HUES64 (cell line): ENCODE results near the gene LCE2C. TPM values are rescaled to one million over a fixed set of nuclear protein-coding genes. Genes with fewer than 3 reads are reported as not detected.
"Not testable (repeated sequence)": the region's sequence is repeated elsewhere in the genome, so short reads cannot be mapped to it uniquely, and the experiment has no call there.

Experiments used
- H3K27ac ChIP-seq: 2 replicates; pipeline ENCODE4 v1.7.0; 2013; ENCODE audit warnings: low read depth, low read length, inconsistent platforms
- H3K27me3 ChIP-seq: 2 replicates; pipeline ENCODE4 v1.6.1; 2013; ENCODE audit warnings: mild to moderate bottlenecking, low read length; ENCODE audit not compliant: insufficient read depth
- H3K36me3 ChIP-seq: 2 replicates; pipeline ENCODE4 v1.6.1; 2013; ENCODE audit warnings: mild to moderate bottlenecking, low read length; ENCODE audit not compliant: insufficient read depth
- H3K4me1 ChIP-seq: 2 replicates; pipeline ENCODE4 v1.6.1; 2013; ENCODE audit warnings: mild to moderate bottlenecking, low read length, moderate library complexity; ENCODE audit not compliant: insufficient read depth
- H3K4me3 ChIP-seq: 2 replicates; pipeline ENCODE4 v1.5.1; 2013; ENCODE audit warnings: mild to moderate bottlenecking, low read length, moderate library complexity
- H3K9ac ChIP-seq: 2 replicates; pipeline ENCODE4 v1.6.1; 2013; ENCODE audit warnings: mild to moderate bottlenecking, low read depth, low read length
- H3K9me3 ChIP-seq: 2 replicates; pipeline ENCODE4 v1.6.1; 2013; ENCODE audit warnings: low read depth, low read length; ENCODE audit not compliant: insufficient read depth
- WGBS: fragments of 150-250, 120-280 bp; methylation state at CpG from one replicate; pipeline ENCODE4 v1.1.7; 2013; ENCODE audit warnings: missing lambda C conversion rate; 5-methylcytosine and 5-hydroxymethylcytosine counted together
- polyA plus RNA-seq, 2 experiments: library from polyadenylated mRNA; stranded (reverse); fragments of 50-300 nt; gene quantifications; one replicate each; pipeline ENCODE4 v1.2.3, GENCODE V29; 2013

The LCE2C gene, protein sequence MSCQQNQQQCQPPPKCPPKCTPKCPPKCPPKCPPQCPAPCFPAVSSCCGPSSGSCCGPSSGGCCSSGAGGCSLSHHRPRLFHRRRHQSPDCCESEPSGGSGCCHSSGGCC
- polyA plus RNA-seq (2013, experiment 1 of 2) = not detected
- not detected for polyA plus RNA-seq (2013, experiment 2 of 2)

DNA sequence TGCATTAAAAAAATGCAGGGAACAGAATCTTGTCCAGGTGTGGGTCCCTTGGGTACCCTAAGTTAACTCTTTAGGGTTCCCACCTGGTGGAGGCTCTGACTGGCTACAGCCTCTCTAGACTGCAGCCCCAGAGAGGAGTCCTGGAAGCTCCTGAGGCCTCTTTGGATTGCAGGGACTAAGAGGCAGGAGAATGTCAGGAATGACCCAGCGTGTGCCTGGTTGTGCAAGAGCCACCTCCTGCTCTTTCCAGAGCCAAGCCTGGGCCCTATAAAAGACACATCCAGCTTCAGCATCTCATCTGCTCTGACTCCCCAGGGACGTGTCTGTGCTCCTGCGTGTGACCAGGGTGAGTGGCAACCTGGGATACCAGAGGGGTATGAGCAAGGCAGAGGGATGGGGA is at the start of gene LCE2C:
LCE2C (plus strand) TSS at position 297 of the 400 bp plus-strand sequence. CDS start 737 bp downstream, outside the sequence.
- H3K9ac ChIP-seq, H3K4me1 ChIP-seq, H3K27ac ChIP-seq, H3K27me3 ChIP-seq, H3K4me3 ChIP-seq, H3K36me3 ChIP-seq: not testable (repeated sequence)
- WGBS = 65% methylated on average over 2 of the region's 3 CpGs
- H3K9me3 ChIP-seq = peaks cover 91% of the 10 kb centered on the region

DNA sequence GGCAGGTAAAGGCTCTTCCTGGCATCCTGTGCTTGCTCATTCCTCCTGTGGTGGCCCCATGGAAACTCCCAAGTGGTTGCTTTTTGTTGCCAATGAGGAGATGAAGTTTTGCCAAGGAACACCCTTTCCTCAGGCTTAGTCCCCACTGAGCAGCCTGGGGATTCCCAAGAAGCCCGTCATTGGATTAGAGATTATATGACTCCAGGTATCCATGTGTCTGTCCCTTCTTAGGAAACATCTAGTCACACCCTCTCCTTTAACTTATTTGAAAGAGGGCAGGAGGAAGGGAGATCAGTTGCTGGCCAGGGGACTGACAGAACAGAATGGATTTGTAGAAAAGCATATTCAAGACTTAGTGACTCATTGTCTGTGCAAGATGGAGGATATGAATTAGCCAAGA is 48.3 kb upstream of the LCE2C start:
- WGBS = 57% methylated on average over 1 of the region's 1 CpG
- Histone ChIP-seq H3K9me3 (peaks cover 95% of the 10 kb centered on the region), H3K9ac (no peak overlapping the region)

DNA sequence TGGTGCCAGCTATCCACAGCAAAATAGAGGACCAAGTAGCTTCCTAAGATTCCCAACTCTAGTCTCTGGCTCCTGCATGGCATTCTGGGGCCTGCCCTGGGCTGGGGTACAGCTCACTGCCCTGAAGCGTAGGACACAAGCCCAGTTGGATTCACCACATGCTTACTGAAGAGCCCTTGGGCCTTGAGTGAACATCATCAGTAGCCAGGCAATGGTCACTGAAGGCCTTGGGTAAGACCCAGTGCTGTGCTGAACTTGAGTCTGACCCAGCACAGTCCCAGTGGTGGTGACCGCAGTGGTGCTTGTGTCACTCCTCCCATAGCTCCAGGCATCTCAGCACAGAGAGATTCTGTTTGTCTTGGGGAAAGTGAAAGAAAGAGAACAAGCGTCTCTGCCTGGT is 44.5 kb upstream of the LCE2C start:
- WGBS = 92% methylated on average over 3 of the region's 3 CpGs
- H3K9me3 ChIP-seq = peaks cover 86% of the 10 kb centered on the region

More for the DNA sequence above, 48.3 kb upstream of the LCE2C start:
- no peaks in the 10 kb centered on the region for H3K4me1 ChIP-seq
- no peaks in the 10 kb centered on the region for H3K36me3 ChIP-seq
- H3K4me3 ChIP-seq = no peak overlapping the region
- no peak overlapping the region for H3K27ac ChIP-seq
- no peaks in the 10 kb centered on the region for H3K27me3 ChIP-seq

DNA sequence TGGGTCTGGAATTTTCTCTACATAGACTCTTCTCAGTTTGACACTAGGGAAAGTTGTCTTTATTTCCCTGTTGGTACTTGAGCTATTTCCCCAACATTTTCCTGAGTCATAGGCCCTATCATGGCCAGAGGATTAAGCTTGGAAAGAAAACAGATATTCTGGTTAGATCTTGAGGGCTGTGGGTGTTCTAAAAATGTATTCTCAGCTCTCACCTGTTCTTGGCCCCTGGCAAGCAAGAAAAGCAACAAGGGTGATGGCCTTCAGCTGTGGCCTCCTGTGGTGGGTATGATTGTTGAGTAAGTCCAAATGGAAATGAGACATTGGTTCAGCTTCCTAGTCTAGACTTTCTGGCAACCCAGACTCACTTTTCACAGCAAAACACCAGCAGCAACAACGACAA is 34.7 kb upstream of the LCE2C start:
- Histone ChIP-seq H3K9ac (no peak overlapping the region), H3K27me3 (no peaks in the 10 kb centered on the region), H3K36me3 (no peaks in the 10 kb centered on the region), H3K4me1 (no peaks in the 10 kb centered on the region), H3K9me3 (peaks cover 92% of the 10 kb centered on the region), H3K27ac (no peak overlapping the region), H3K4me3 (no peak overlapping the region; the same call in 1 of the 2 replicates)
- 42% methylated on average over 1 of the region's 1 CpG for WGBS

More for the DNA sequence above, 44.5 kb upstream of the LCE2C start:
- Histone ChIP-seq H3K27me3 (no peaks in the 10 kb centered on the region), H3K9ac (no peak overlapping the region), H3K36me3 (no peaks in the 10 kb centered on the region), H3K27ac (no peak overlapping the region), H3K4me3 (no peak overlapping the region), H3K4me1 (no peaks in the 10 kb centered on the region)

DNA sequence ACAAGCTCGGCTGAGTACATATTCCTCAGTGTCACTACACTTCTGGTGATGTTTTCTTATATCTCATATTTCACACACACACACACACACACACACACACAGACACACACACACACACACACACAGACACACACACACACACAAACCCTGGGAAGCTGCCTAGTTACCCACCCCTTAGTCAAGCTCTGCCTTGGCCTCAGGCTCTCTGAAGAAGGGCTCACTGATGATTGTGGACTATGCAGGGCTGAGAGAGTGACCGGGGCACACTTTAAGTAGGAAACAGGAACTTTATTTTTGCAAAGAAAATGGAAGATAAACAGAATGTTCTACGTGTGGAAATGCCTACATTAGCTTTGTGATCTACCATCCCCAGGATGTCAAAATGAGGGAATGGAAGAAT is 31.1 kb upstream of the LCE2C start:
- Histone ChIP-seq H3K27me3 (no peaks in the 10 kb centered on the region), H3K27ac (no peak overlapping the region), H3K4me1 (no peaks in the 10 kb centered on the region), H3K9ac (no peak overlapping the region), H3K36me3 (no peaks in the 10 kb centered on the region), H3K9me3 (peaks cover 97% of the 10 kb centered on the region), H3K4me3 (no peak overlapping the region)
- 69% methylated on average over 3 of the region's 3 CpGs for WGBS

DNA sequence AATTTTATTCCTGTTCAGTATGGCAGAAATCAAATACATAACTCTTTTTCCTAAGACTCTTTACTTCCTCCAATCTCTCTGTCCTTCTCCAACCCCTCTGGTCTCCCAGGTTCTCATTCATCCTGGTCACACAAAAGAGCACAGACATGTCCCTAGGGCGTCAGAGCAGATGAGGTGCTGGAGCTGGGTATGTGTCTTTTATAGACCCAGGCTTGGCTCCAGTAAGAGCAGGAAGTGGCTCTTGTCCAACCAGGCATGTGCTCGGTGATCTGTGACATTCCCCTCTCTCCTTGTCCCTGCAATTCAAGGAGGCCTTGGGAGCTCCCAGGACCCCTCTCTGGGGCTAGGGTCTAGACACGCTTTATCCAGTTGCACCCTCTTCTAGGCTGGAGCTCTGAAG is 29.9 kb upstream of the LCE2C start:
- H3K9ac ChIP-seq = no peak overlapping the region
- H3K9me3 ChIP-seq = peaks cover 96% of the 10 kb centered on the region
- no peaks in the 10 kb centered on the region for H3K4me1 ChIP-seq
- H3K27ac ChIP-seq = no peak overlapping the region
- H3K36me3 ChIP-seq = no peaks in the 10 kb centered on the region
- no peaks in the 10 kb centered on the region for H3K27me3 ChIP-seq
- 85% methylated on average over 3 of the region's 3 CpGs for WGBS
- H3K4me3 ChIP-seq = no peak overlapping the region

DNA sequence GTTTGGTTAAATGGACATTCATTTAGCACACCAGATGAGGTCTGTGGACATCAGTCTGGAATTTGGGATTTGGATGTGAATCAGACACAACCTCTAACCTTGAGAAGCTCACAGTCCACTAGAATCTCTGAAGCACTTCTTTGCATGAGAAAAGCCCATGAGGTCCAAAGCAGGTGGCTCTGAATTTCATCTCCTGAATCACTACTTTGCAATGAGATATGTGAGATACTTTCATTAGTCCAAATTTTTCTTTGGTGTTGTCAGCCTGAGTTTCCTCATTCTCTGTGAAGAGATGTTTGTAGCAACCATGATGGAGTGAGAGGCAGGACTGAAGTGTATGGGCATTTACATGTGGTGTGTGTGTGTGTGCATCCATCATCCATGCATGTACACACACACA is 28.4 kb upstream of the LCE2C start:
- Histone ChIP-seq H3K9ac (no peak overlapping the region), H3K4me1 (no peaks in the 10 kb centered on the region), H3K36me3 (no peaks in the 10 kb centered on the region), H3K27me3 (no peaks in the 10 kb centered on the region), H3K9me3 (peaks cover 96% of the 10 kb centered on the region), H3K4me3 (no peak overlapping the region), H3K27ac (no peak overlapping the region)

DNA sequence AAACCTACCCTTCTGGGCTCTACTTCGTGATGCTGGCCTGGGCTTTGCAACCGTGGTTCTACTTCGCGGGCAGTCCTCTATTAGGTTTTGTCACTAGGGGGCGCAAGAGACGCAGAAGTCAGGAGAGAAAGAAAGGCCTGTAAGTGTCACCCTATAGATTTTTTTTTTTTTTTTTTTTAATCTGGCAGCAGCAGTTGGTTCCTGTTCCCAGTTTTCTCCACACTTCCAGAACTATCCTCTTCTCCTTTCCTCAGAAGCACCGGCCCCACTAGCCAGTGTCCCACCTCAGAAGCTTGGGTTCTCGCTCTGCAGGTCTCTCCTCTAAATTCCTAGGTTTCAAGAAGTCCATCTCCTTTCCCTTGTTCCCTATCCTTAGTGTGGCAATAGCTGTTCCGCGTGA is 21.0 kb upstream of the LCE2C start:
- Histone ChIP-seq H3K4me3 (no peak overlapping the region), H3K27ac (no peak overlapping the region), H3K9me3 (peaks cover 91% of the 10 kb centered on the region), H3K4me1 (no peaks in the 10 kb centered on the region), H3K27me3 (no peaks in the 10 kb centered on the region), H3K36me3 (no peaks in the 10 kb centered on the region), H3K9ac (no peak overlapping the region)
- 60% methylated on average over 8 of the region's 10 CpGs for WGBS

DNA sequence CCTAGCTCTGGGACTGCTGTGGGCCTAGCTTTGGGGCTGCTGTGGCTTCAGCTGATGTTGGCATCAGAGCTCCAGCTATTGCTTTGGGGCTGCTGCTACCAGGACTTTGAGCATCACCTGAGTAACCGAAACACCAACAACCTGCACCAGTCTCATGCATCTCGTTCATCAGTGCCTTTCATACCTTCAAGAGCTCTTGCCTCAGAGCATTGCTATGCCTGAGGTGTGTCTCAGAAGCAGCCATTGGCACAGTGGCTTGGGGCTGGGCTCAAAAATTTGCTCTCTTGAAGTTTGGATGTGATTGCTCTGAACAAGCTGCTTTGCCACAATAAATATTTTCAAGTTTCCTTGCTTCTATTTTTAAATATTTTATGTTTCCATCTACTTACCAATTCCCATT is 18.6 kb upstream of the LCE2C start:
- Histone ChIP-seq H3K4me3 (no peak overlapping the region), H3K4me1 (no peaks in the 10 kb centered on the region), H3K9me3 (peaks cover 91% of the 10 kb centered on the region), H3K27me3 (no peaks in the 10 kb centered on the region), H3K27ac (no peak overlapping the region), H3K9ac (no peak overlapping the region), H3K36me3 (no peaks in the 10 kb centered on the region)
- 78% methylated on average over 2 of the region's 2 CpGs for WGBS

DNA sequence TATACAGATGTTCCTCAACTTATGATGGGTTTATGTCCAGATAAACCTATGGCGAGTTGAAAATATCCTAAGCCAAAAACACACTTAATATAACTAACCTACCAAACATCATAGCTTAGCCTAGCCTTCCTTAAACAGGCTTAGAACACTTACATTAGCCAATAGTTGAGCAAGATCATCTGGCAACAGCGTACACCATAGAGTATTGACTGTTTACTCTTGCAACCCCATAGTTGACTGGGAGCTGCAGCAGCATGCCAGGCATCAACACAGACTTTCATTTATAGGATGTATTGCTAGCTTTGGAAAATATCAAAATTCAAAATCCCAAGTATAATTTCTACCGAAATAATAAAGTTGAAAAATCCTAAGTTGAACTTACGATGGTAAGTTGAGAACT is 17.4 kb upstream of the LCE2C start:
- no peak overlapping the region for H3K9ac ChIP-seq
- H3K27me3 ChIP-seq = no peaks in the 10 kb centered on the region
- WGBS = 84% methylated on average over 2 of the region's 4 CpGs
- H3K27ac ChIP-seq = no peak overlapping the region
- peaks cover 86% of the 10 kb centered on the region for H3K9me3 ChIP-seq
- no peak overlapping the region for H3K4me3 ChIP-seq
- no peaks in the 10 kb centered on the region for H3K4me1 ChIP-seq
- H3K36me3 ChIP-seq = no peaks in the 10 kb centered on the region

DNA sequence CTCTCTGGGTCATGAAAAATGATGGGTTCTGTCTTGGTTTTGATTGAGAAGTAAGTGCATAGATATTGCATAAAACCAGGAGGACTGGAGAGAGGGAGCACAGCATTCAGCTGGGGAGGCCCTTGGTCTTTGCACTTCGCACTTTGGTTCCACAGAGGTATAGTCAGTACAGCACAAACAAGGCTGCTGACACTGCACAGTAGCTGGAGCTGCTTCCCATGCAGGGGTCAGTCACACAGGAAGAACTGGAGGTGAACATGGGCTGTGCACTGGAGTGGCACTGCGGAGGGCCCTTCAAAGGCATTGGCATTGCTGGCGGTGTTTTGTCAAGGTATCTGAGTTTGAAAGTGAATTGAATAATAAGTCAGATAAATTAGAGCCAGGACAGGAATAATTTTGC is 16.4 kb upstream of the LCE2C start:
- Histone ChIP-seq H3K9ac (no peak overlapping the region), H3K9me3 (peaks cover 91% of the 10 kb centered on the region), H3K27ac (no peak overlapping the region), H3K4me1 (no peaks in the 10 kb centered on the region), H3K4me3 (no peak overlapping the region), H3K27me3 (no peaks in the 10 kb centered on the region), H3K36me3 (no peaks in the 10 kb centered on the region)
- WGBS = 82% methylated on average over 3 of the region's 3 CpGs

DNA sequence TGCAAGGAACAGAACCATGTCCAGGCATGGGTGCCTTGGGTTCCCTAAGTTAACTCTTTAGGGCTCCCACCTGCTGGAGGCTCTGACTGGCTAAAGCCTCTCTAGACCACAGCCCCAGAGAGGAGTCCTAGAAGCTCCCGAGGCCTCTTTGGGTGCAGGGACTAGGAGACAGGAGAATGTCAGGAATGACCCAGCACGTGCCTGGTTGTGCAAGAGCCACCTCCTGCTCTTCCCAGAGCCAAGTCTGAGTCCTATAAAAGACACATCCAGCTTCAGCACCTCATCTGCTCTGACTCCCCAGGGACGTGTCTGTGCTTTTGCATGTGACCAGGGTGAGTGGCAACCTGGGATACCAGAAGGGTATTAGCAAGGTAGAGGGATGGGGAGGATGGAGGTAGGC is 12.0 kb upstream of the LCE2C start, which contains the start of gene LCE2D:
LCE2D (plus strand) TSS at position 283 of the 400 bp plus-strand sequence. CDS start 726 bp downstream, outside the sequence.
- Histone ChIP-seq H3K4me3 (no peak within 1 kb of the TSS), H3K27me3 (no peaks in the 10 kb centered on the region), H3K9me3 (peaks cover 85% of the 10 kb centered on the region), H3K36me3 (no peaks in the 10 kb centered on the region), H3K9ac (no peak within 1 kb of the TSS), H3K27ac (no peak within 1 kb of the TSS), H3K4me1 (no peaks in the 10 kb centered on the region)
- WGBS = 59% methylated on average over 3 of the region's 3 CpGs
